AG04450 (cell line): Measurements from ENCODE around the gene ATF1. TPM values are rescaled to one million over a fixed set of nuclear protein-coding genes. Genes with fewer than 3 reads are reported as not detected.
A peak's percentile ranks its signal among the peaks of the same experiment; 100 is the strongest.

Experiments
- CTCF ChIA-PET: fragments of 300-600, 350-600 bp; formaldehyde crosslinking; extraction: SDS; loops from one replicate; lab custom pipeline; 2022; ENCODE audit warnings: antibody characterized with exemption, inconsistent platforms; lab: Charles Lee
- POLR2A ChIA-PET: fragments of 350-600 bp; formaldehyde crosslinking; extraction: SDS; loops from one replicate; lab custom pipeline; 2021; ENCODE audit warnings: antibody characterized with exemption, inconsistent platforms; lab: Yijun Ruan, JAX
- DNase-seq: peaks from one replicate; pipeline ENCODE4 v3.0.0-alpha.2; 2011; ENCODE audit warnings: low read depth, low spot score
- H3K27ac ChIP-seq: one replicate; pipeline ENCODE4 v1.5.1; 2012; ENCODE audit warnings: low read depth, low read length, control low read depth
- H3K27me3 ChIP-seq: one replicate; pipeline ENCODE4 v1.6.0; 2012; ENCODE audit warnings: low read length; ENCODE audit not compliant: control insufficient read depth, insufficient read depth
- H3K4me3 ChIP-seq: 2 replicates; pipeline ENCODE4 v1.5.1; 2011; ENCODE audit warnings: mild to moderate bottlenecking, low read depth, low read length, control low read depth
- H3K9me3 ChIP-seq: 2 replicates; pipeline ENCODE4 v1.5.1; 2012; ENCODE audit warnings: low read length; ENCODE audit not compliant: control insufficient read depth, insufficient read depth
- polyA plus RNA-seq: library from polyadenylated mRNA; depleted of rRNA; stranded (reverse); fragments of >200 nt; gene quantifications from 2 replicates; pipeline ENCODE4 v1.2.3, GENCODE V29; 2011
- TF ChIP-seq, protein P1 (sequence below): IDR thresholded peaks from 2 replicates; pipeline ENCODE4 v1.5.1; 2011; ENCODE audit warnings: low read depth, low read length, control low read depth, inconsistent platforms

The ATF1 gene
- polyA plus RNA-seq, 1 experiment: 63.1 TPM

DNA sequence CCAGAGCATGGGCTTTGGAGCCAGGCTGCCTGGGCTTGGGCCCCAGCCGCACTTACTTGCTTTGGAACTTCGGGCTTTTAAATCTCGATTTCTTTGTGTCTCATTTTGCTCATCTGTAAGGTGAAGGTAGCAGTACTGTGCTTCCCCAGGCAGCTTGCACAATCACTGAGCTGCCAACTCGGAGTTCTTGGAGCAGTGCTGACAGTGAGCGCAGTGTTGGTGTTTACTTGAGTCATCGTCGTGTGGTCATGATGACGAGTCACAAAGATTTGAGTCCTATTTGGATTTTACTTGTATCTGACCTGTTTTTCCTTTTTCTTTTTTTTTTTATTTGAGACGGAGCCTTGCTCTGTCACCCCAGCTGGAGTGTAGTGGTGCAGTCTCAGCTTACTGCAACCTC, 31.3 kb upstream of the ATF1 start:
- Histone ChIP-seq H3K27ac (peak overlapping the region; percentile 65), H3K4me3 (no peak overlapping the region), H3K9me3 (no peaks in the 10 kb centered on the region), H3K27me3 (no peaks in the 10 kb centered on the region)
- ChIA-PET POLR2A (interaction anchor here (0.6 to 1.2 kb wide), 3 partner anchors 32 to 302 kb away, joined by 3 to 5 read pairs (median 4); no protein-coding TSS in a partner anchor), CTCF (interaction anchor here (1.5 kb wide), 1 partner anchor 228 kb away, joined by 7 read pairs; the partner anchor contains the start of gene DIP2B)
- peak; percentile 69 for DNase-seq
- TF ChIP-seq, protein P1, sequence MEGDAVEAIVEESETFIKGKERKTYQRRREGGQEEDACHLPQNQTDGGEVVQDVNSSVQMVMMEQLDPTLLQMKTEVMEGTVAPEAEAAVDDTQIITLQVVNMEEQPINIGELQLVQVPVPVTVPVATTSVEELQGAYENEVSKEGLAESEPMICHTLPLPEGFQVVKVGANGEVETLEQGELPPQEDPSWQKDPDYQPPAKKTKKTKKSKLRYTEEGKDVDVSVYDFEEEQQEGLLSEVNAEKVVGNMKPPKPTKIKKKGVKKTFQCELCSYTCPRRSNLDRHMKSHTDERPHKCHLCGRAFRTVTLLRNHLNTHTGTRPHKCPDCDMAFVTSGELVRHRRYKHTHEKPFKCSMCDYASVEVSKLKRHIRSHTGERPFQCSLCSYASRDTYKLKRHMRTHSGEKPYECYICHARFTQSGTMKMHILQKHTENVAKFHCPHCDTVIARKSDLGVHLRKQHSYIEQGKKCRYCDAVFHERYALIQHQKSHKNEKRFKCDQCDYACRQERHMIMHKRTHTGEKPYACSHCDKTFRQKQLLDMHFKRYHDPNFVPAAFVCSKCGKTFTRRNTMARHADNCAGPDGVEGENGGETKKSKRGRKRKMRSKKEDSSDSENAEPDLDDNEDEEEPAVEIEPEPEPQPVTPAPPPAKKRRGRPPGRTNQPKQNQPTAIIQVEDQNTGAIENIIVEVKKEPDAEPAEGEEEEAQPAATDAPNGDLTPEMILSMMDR: no peak

DNA sequence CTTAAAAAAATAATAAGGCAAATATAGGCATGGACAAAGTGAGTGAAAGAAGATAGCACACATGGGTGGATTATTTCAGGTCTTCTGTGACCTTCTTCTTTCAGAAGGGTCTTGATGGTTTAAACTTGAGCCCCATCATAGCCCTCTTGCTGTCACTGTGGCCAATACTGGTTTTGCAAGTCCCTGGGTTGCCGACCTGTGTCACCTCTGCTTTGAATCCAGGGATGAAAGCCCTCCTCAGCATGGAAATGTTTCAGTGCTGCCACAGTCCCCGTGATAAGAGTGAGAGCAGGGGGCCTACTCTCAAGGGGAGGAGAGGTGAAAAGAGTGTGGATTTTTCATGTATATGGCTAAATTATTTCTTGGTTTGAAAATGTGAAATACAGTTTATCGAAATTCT, 30.2 kb upstream of the ATF1 start:
- Histone ChIP-seq H3K4me3 (no peak overlapping the region), H3K27ac (no peak overlapping the region), H3K27me3 (no peaks in the 10 kb centered on the region), H3K9me3 (no peaks in the 10 kb centered on the region)
- TF ChIP-seq, protein P1: no peak
- ChIA-PET POLR2A (no interaction called here), CTCF (interaction anchor here (0.7 to 2.4 kb wide), 3 partner anchors 225 to 325 kb away, joined by 3 to 17 read pairs (median 10); partner anchors contain the start of gene DIP2B)
- DNase-seq: no peak

DNA sequence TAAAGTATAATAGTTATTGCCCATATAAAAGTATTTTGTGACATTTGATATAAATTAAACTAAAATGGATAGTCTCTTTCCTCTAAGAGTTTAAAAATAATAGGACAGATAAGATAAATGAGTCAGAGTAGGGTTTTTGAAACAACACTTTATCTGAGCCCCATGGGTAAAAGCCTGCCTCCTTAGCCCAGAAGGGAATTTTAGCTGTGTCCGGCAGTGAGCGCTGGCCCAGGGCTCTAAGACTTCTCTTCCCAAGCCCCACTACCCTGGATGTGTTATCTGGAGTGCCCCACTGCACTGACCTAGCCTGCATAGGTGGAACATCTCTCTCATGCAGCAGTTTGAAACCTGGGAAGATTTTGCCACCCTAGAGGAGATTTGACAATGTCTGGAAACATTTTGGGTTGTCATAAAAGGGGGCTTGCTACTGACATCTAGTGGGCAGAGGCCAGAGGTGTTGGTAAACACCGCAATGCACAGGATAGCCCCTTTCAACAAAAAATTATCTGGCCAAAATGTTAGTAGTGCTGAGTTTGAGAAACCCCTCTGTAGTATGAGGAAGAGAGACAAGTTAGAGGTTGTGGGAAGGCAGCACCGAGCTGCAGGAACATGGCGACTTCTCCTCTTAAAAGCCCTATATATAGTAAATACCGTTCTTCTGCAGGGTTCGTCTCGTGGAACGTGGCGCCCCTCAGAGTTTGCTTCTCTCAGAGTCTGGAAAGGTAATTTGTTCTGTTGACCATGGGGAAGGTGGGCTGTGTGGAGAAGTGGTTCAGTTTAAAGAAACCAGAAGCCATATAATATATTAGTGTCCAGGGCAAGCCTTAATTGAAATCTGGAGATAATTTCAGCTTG, 29.3 kb upstream of the ATF1 start:
- H3K9me3 ChIP-seq: no peaks in the 10 kb centered on the region
- ChIA-PET CTCF (interaction anchor here (0.5 to 2.4 kb wide), 9 partner anchors 10 to 229 kb away, joined by 3 to 17 read pairs (median 4); partner anchors contain the start of gene DIP2B), POLR2A (no interaction called here)
- no peak overlapping the region for H3K4me3 ChIP-seq
- TF ChIP-seq, protein P1: peak; percentile 75
- no peaks in the 10 kb centered on the region for H3K27me3 ChIP-seq
- DNase-seq: no peak
- no peak overlapping the region for H3K27ac ChIP-seq

DNA sequence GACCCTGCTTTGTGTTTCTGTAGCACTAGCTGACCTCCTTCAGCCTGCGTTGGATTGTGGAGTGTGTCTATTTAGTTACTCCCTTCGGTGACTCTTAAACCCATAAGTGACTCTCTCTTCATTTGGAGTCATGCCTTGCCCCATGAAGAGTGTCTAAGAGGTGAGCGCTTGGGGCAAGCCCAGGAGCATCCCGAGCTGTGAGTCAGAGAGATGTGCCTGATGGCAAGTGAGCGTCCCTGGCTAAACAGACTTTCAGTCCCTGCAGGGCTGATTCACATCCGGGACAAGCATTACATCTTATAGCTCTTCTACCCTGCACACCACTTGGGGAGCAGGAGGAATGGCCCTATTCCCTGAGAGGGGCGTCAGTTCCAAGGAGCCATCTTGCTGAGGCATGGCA, 24.3 kb upstream of the ATF1 start:
- Histone ChIP-seq H3K27me3 (no peaks in the 10 kb centered on the region), H3K27ac (no peak overlapping the region), H3K4me3 (no peak overlapping the region), H3K9me3 (no peaks in the 10 kb centered on the region)
- POLR2A ChIA-PET: no interaction called here
- CTCF ChIA-PET: no interaction called here
- TF ChIP-seq, protein P1: no peak
- DNase-seq: no peak

DNA sequence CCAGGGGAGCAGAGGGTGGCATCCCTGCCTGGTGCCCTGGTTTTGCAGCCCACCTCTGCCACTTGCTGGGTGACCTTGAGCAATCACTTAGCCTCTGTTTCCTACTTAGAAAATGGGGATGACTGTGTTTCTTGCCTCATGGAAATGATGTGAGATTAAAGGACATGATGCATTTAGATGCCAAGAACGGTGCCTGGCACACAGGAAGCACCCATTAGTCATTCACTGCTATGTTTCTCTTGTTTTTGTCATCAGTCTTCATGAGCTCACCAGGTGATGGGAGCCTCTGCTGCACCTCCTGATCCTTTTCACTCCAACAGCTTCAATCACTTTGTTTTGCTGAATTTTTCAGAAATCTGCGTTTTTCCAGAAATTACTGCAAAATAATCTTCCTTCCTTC, 23.6 kb upstream of the ATF1 start:
- Histone ChIP-seq H3K4me3 (no peak overlapping the region), H3K9me3 (no peaks in the 10 kb centered on the region), H3K27ac (no peak overlapping the region), H3K27me3 (no peaks in the 10 kb centered on the region)
- TF ChIP-seq, protein P1: no peak
- no peak for DNase-seq
- ChIA-PET CTCF (no interaction called here), POLR2A (no interaction called here)
